IMR-90 (cell line): ENCODE results near the gene TRPC4.

Experiments
- CEBPB ChIP-seq: IDR thresholded peaks from 2 replicates; pipeline ENCODE4 v1.6.1; 2012; ENCODE audit warnings: low read depth, low read length, improper control_type of control experiment
- CTCF ChIP-seq: conservative IDR thresholded peaks from 2 replicates; pipeline ENCODE4 v1.5.1; 2012; ENCODE audit warnings: mild to moderate bottlenecking, low read depth, low read length, improper control_type of control experiment
- MXI1 ChIP-seq: IDR thresholded peaks from 2 replicates; pipeline ENCODE4 v1.6.1; 2012; ENCODE audit warnings: low read depth, mild to moderate bottlenecking, low read length, moderate library complexity, borderline replicate concordance
- POLR2A ChIP-seq: IDR thresholded peaks from 2 replicates; pipeline ENCODE4 v1.6.1; 2012; ENCODE audit warnings: mild to moderate bottlenecking, low read depth, low read length
- SMC3 ChIP-seq: fragments of 150-350 bp; IDR thresholded peaks from 2 replicates; pipeline ENCODE4 v1.6.1; 2016; ENCODE audit warnings: low read depth, mild to moderate bottlenecking, antibody characterized with exemption, low read length, moderate library complexity
- USF2 ChIP-seq: fragments of 150-350 bp; IDR thresholded peaks from 2 replicates; pipeline ENCODE4 v1.6.1; 2017; ENCODE audit warnings: mild to moderate bottlenecking, antibody characterized with exemption, low read length, low read depth

DNA sequence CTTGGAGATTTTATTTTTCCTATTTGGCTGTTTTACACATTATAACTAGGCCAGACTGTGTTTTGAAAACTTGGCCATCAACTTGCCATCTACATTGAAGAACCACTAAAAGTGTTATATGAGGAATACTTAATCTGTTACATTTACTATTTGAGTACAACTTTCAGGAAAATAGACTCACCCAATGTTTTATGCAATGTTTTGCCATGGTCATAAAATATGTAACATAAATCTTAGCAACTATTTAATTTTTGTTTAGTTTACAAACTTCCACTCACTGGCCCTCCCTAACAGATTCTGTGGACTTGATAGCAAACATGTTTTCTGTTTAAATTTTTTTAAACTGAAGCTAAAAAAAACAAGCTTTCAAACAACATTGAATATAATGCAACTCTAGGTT, 23.7 kb upstream of the TRPC4 start:
- TF ChIP-seq CTCF = no peak
- TF ChIP-seq SMC3 = no peak
- TF ChIP-seq CEBPB = no peak
- TF ChIP-seq POLR2A = no peak
- no peak for TF ChIP-seq USF2
- TF ChIP-seq MXI1 = no peak
